Lung (tissue), 12 donors: ENCODE measurements around the gene POFUT1. TPM values are rescaled to one million over a fixed set of nuclear protein-coding genes. Genes with fewer than 3 reads are reported as not detected.

Experiments used
- ATAC-seq: fragments of 200-7000 bp; cut with Tn5 transposase; one replicate; pipeline ENCODE4 v1.9.1; 2020; ENCODE audit warnings: moderate number of reproducible peaks; ENCODE audit not compliant: insufficient read depth, low FRiP score
- DNase-seq, 3 donors: peaks; one replicate each; pipeline ENCODE4 v3.0.0-alpha.2; 2013 to 2017
- H3K27ac ChIP-seq, 2 donors: one replicate each; pipeline ENCODE4 v1.5.1; 2013; ENCODE audit warnings: mild to moderate bottlenecking in 2 of 2, moderate library complexity in 2 of 2, control low read depth in 1 of 2, inconsistent platforms in 1 of 2, low read depth in 1 of 2, low read length in 1 of 2
- H3K27me3 ChIP-seq, 3 donors: one replicate each; pipeline ENCODE4 v1.5.1; 2013; ENCODE audit warnings: low read length in 2 of 3; ENCODE audit not compliant: control insufficient read depth in 3 of 3, insufficient read depth in 3 of 3
- H3K36me3 ChIP-seq, 4 donors: one replicate each; pipeline ENCODE4 v1.5.1; 2013; ENCODE audit warnings: low read length in 4 of 4, mild to moderate bottlenecking in 1 of 4, moderate library complexity in 1 of 4; ENCODE audit not compliant: control insufficient read depth in 4 of 4, insufficient read depth in 4 of 4
- H3K4me1 ChIP-seq, 5 donors: one replicate each; pipeline ENCODE4 v1.5.1; 2013; ENCODE audit warnings: low read length in 5 of 5, mild to moderate bottlenecking in 2 of 5, moderate library complexity in 1 of 5; ENCODE audit not compliant: control insufficient read depth in 5 of 5, insufficient read depth in 5 of 5
- H3K4me3 ChIP-seq: one replicate; pipeline ENCODE4 v1.5.1; 2013; ENCODE audit warnings: mild to moderate bottlenecking, control low read depth, moderate library complexity
- H3K9ac ChIP-seq, 2 donors: one replicate each; pipeline ENCODE4 v1.5.1; 2013; ENCODE audit warnings: low read length in 2 of 2, control low read depth in 1 of 2; ENCODE audit not compliant: insufficient read depth in 1 of 2
- H3K9me3 ChIP-seq, 4 donors: one replicate each; pipeline ENCODE4 v1.5.1; 2013; ENCODE audit warnings: low read length in 3 of 4, mild to moderate bottlenecking in 1 of 4, moderate library complexity in 1 of 4; ENCODE audit not compliant: control insufficient read depth in 4 of 4, insufficient read depth in 3 of 4
- WGBS, 2 donors: extraction: QIAGEN DNeasy Blood & Tissue Kit; methylation state at CpG; one replicate each; pipeline ENCODE4 v1.1.7; 2013; 5-methylcytosine and 5-hydroxymethylcytosine counted together
- polyA plus RNA-seq, 2 donors: library from polyadenylated mRNA; stranded (reverse); fragments of 200-250 nt; gene quantifications; one replicate each; pipeline ENCODE4 v1.2.1, GENCODE V29; 2013
- total RNA-seq, 2 donors: library from RNA; depleted of rRNA in 1 of 2; stranded (reverse); fragments of >200 nt in 1 of 2; gene quantifications; one replicate each; pipeline ENCODE4 v1.2.1, GENCODE V29; 2014 to 2021
- TF ChIP-seq, protein P1 (sequence below): IDR thresholded peaks from 2 replicates; pipeline ENCODE4 v1.5.1; 2012; ENCODE audit warnings: mild to moderate bottlenecking; ENCODE audit errors: control extremely low read depth, extremely low read depth
- donor health status: control.
- donor health status: control.
- donor health status: Bipolar disorder and iron deficiency.
- donor health status: healthy.
- donor health status: DM: yes; HTN: yes; CAD: no.

The POFUT1 gene
- total and polyA plus RNA-seq, 4 donors, result 9.0 to 37.1 (median 21.7) TPM

DNA sequence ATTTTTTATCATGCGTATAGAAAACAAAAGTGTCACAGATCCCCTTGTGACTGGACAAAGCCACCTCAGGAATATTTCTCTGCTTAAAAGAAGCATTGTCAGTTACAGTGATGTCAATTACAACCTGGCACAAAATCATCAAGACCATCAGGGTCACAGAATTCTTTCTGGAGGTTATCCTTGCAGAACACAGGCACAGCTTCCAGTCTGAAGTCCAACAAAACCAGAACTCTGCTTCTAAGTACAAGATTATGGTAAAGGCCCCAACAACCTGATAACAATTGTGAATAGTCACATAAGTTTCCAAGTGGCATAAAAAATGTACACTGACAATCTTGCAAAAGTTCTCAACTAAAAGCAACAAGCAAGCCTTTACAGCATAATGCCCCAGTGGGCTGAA, 21.2 kb upstream of the POFUT1 start:
- H3K9ac ChIP-seq, result no peak overlapping the region
- ATAC-seq (no peak), DNase-seq (no peak)
- WGBS, 2 donors, result 93 to 94% methylated on average over 1 of the region's 1 CpG
- TF ChIP-seq, protein P1, sequence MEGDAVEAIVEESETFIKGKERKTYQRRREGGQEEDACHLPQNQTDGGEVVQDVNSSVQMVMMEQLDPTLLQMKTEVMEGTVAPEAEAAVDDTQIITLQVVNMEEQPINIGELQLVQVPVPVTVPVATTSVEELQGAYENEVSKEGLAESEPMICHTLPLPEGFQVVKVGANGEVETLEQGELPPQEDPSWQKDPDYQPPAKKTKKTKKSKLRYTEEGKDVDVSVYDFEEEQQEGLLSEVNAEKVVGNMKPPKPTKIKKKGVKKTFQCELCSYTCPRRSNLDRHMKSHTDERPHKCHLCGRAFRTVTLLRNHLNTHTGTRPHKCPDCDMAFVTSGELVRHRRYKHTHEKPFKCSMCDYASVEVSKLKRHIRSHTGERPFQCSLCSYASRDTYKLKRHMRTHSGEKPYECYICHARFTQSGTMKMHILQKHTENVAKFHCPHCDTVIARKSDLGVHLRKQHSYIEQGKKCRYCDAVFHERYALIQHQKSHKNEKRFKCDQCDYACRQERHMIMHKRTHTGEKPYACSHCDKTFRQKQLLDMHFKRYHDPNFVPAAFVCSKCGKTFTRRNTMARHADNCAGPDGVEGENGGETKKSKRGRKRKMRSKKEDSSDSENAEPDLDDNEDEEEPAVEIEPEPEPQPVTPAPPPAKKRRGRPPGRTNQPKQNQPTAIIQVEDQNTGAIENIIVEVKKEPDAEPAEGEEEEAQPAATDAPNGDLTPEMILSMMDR, result no peak
- H3K4me3 ChIP-seq, result no peak overlapping the region
- H3K4me1 ChIP-seq, result peaks cover 0 to 23% (median 19%) of the 10 kb centered on the region in 5 donors
- no peaks in the 10 kb centered on the region for H3K27me3 ChIP-seq
- H3K9me3 ChIP-seq, result no peaks in the 10 kb centered on the region
- no peak overlapping the region for H3K27ac ChIP-seq
- H3K36me3 ChIP-seq, result no peaks in the 10 kb centered on the region

DNA sequence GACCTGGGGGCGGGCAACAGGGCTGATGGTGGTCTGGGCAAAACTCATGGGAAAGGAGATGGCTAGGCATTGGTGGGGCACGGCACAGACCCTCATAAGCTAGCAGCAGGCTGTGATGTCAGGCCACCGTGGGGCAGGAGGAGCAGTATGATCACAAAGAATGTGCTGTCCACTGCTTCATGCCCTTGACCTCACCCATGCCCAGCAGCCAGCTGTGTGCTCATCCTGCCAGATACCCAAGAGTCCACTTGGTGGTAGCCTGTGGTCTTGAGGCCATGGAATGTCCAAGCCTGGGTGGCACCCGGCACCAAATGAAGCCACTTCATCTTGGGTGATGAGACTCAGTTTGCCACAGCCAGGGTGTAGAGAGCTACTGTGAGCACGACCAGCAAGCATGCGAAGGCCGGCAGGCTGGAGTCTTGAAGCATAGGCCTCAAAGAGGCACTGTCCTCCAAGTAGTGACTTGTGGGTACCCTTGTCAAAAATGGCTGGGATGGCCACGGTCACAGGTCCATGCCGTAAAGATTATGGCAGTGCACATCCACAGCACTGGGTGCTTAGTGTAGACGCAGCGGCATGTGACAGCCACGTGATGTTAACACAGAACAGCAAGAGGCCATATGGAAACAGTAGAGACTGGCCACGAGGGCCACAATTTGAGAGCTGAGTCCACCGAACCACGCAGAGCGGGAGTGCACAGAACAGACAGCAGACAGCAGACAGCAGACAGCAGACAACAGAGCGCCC, 19.1 kb upstream of the POFUT1 start:
- 97 to 99% methylated on average over 17 of the region's 17 CpGs for WGBS, 2 donors
- Histone ChIP-seq H3K27me3 (no peaks in the 10 kb centered on the region), H3K9ac (no peak overlapping the region), H3K36me3 (no peaks in the 10 kb centered on the region), H3K4me1 (peaks cover 0 to 28% (median 19%) of the 10 kb centered on the region in 5 donors), H3K4me3 (no peak overlapping the region), H3K27ac (no peak overlapping the region), H3K9me3 (no peaks in the 10 kb centered on the region)
- ATAC-seq (no peak), DNase-seq (no peak)
- TF ChIP-seq, protein P1, result no peak

DNA sequence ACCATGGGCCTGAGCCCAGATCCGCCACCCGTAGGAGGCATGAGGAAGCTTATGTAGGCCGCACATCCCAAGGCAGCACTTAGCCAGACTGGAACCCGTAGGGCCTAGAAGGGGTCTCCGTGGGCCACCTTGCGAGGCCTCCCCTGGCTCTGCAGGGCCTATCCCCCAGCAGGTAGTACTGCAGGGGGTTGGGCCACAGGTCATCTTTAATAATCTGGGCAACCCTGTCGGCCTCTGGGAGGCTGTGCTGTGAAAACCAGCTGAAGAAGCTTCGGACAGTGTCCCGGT, 18.6 kb upstream of the POFUT1 start:
- WGBS, 2 donors, result 93 to 96% methylated on average over 9 of the region's 9 CpGs
- Histone ChIP-seq H3K4me1 (peaks cover 0 to 28% (median 19%) of the 10 kb centered on the region in 5 donors), H3K36me3 (peaks cover 0 to 2% (median under 1%) of the 10 kb centered on the region in 4 donors), H3K9me3 (no peaks in the 10 kb centered on the region), H3K27ac (peak overlapping the region in 1 of 2 donors; percentile 81), H3K4me3 (no peak overlapping the region), H3K27me3 (no peaks in the 10 kb centered on the region), H3K9ac (peak overlapping the region in 1 of 2 donors; percentile 61)
- no peak for DNase-seq
- TF ChIP-seq, protein P1, result no peak
- ATAC-seq, result no peak
